ENCODE results near the gene ABCG4. TPM values are rescaled to one million over a fixed set of nuclear protein-coding genes. Genes with fewer than 3 reads are reported as not detected.
"Not testable (repeated sequence)": the region's sequence is repeated elsewhere in the genome, so short reads cannot be mapped to it uniquely, and the experiment has no call there.

Gene ABCG4
- total RNA-seq, 1 donor from 2014 or later, result 0.07 TPM

GRCh38 chr11:119152604-119153003 is 3.8 kb downstream of the ABCG4 start:
- H3K27me3 Mint-ChIP-seq, result peaks cover 56% of the 10 kb centered on the region
- H3K9me3 Mint-ChIP-seq, result no peaks in the 10 kb centered on the region
- H3K36me3 Mint-ChIP-seq (ENCODE audit: low read depth), result no peaks in the 10 kb centered on the region
- H3K4me1 Mint-ChIP-seq, result peaks cover 7% of the 10 kb centered on the region
- intact Hi-C loops (cut with micrococcal nuclease), result no loop called here
- H3K27ac Mint-ChIP-seq, result no peak overlapping the region
- DNase-seq, result no peak
- H3K4me3 Mint-ChIP-seq, result no peak overlapping the region

- Mint-ChIP-seq H3K27ac (no peak overlapping the region), H3K4me3 (no peak overlapping the region), H3K36me3 (ENCODE audit: low read depth) (no peaks in the 10 kb centered on the region), H3K27me3 (peaks cover 50% of the 10 kb centered on the region), H3K4me1 (peaks cover 3% of the 10 kb centered on the region), H3K9me3 (no peaks in the 10 kb centered on the region)
- intact Hi-C loops (cut with micrococcal nuclease), result no loop called here
- no peak for DNase-seq
These were observed 4.4 kb downstream of the ABCG4 start for GRCh38 chr11:119153049-119153818.

- H3K36me3 Mint-ChIP-seq (ENCODE audit: low read depth), result no peaks in the 10 kb centered on the region
- no peaks in the 10 kb centered on the region for H3K9me3 Mint-ChIP-seq
- H3K27ac Mint-ChIP-seq, result no peak overlapping the region
- intact Hi-C loops (cut with micrococcal nuclease), result no loop called here
- H3K4me3 Mint-ChIP-seq, result no peak overlapping the region
- H3K4me1 Mint-ChIP-seq, result peaks cover 3% of the 10 kb centered on the region
- no peak for DNase-seq
- peaks cover 44% of the 10 kb centered on the region for H3K27me3 Mint-ChIP-seq
These were observed 5.3 kb downstream of the ABCG4 start for GRCh38 chr11:119154178-119154577.

- H3K36me3 Mint-ChIP-seq (ENCODE audit: low read depth), result no peaks in the 10 kb centered on the region
- peaks cover 3% of the 10 kb centered on the region for H3K4me1 Mint-ChIP-seq
- intact Hi-C loops (cut with micrococcal nuclease), result no loop called here
- no peak overlapping the region for H3K4me3 Mint-ChIP-seq
- H3K27ac Mint-ChIP-seq, result no peak overlapping the region
- DNase-seq, result peak; percentile 67
- H3K27me3 Mint-ChIP-seq, result peaks cover 34% of the 10 kb centered on the region
- H3K9me3 Mint-ChIP-seq, result no peaks in the 10 kb centered on the region
These were observed 7.1 kb downstream of the ABCG4 start for GRCh38 chr11:119155733-119156492.

GRCh38 chr11:119156496-119156895 is 7.6 kb downstream of the ABCG4 start:
- Mint-ChIP-seq H3K27me3 (peaks cover 28% of the 10 kb centered on the region), H3K9me3 (no peaks in the 10 kb centered on the region), H3K4me3 (no peak overlapping the region), H3K36me3 (ENCODE audit: low read depth) (no peaks in the 10 kb centered on the region), H3K27ac (no peak overlapping the region), H3K4me1 (peaks cover 3% of the 10 kb centered on the region)
- intact Hi-C loops (cut with micrococcal nuclease), result no loop called here
- DNase-seq, result no peak

- Mint-ChIP-seq H3K4me3 (no peak overlapping the region), H3K27me3 (peaks cover 22% of the 10 kb centered on the region), H3K36me3 (ENCODE audit: low read depth) (no peaks in the 10 kb centered on the region), H3K9me3 (no peaks in the 10 kb centered on the region), H3K27ac (no peak overlapping the region), H3K4me1 (peaks cover 3% of the 10 kb centered on the region)
- intact Hi-C loops (cut with micrococcal nuclease), result no loop called here
- DNase-seq, result no peak
These were observed 8.2 kb downstream of the ABCG4 start for GRCh38 chr11:119157063-119157462.

GRCh38 chr11:119158467-119158866 is 9.6 kb downstream of the ABCG4 start:
- no peaks in the 10 kb centered on the region for H3K9me3 Mint-ChIP-seq
- no peaks in the 10 kb centered on the region for H3K36me3 Mint-ChIP-seq (ENCODE audit: low read depth)
- intact Hi-C loops (cut with micrococcal nuclease), result no loop called here
- peaks cover 11% of the 10 kb centered on the region for H3K27me3 Mint-ChIP-seq
- DNase-seq, result no peak
- H3K4me3 Mint-ChIP-seq, result no peak overlapping the region
- H3K4me1 Mint-ChIP-seq, result peaks cover 3% of the 10 kb centered on the region
- H3K27ac Mint-ChIP-seq, result no peak overlapping the region

- H3K36me3 Mint-ChIP-seq (ENCODE audit: low read depth), result no peaks in the 10 kb centered on the region
- intact Hi-C loops (cut with micrococcal nuclease), result no loop called here
These were observed 11.3 kb downstream of the ABCG4 start for GRCh38 chr11:119160151-119160550.

GRCh38 chr11:119161871-119162270 is 13.0 kb downstream of the ABCG4 start:
- H3K27me3 Mint-ChIP-seq, result peaks cover 2% of the 10 kb centered on the region
- no peak overlapping the region for H3K4me3 Mint-ChIP-seq
- H3K36me3 Mint-ChIP-seq (ENCODE audit: low read depth), result no peaks in the 10 kb centered on the region
- intact Hi-C loops (cut with micrococcal nuclease), result no loop called here
- DNase-seq, result no peak
- no peak overlapping the region for H3K27ac Mint-ChIP-seq
- H3K9me3 Mint-ChIP-seq, result no peaks in the 10 kb centered on the region
- H3K4me1 Mint-ChIP-seq, result no peaks in the 10 kb centered on the region

More at GRCh38 chr11:119160151-119160550, 11.3 kb downstream of the ABCG4 start:
- Mint-ChIP-seq H3K4me3 (no peak overlapping the region), H3K4me1 (peaks cover 3% of the 10 kb centered on the region), H3K27ac (no peak overlapping the region), H3K27me3 (peaks cover 7% of the 10 kb centered on the region), H3K9me3 (no peaks in the 10 kb centered on the region)
- DNase-seq, result no peak

- no peaks in the 10 kb centered on the region for H3K9me3 Mint-ChIP-seq
- H3K4me3 Mint-ChIP-seq, result no peak overlapping the region
- H3K4me1 Mint-ChIP-seq, result peaks cover 9% of the 10 kb centered on the region
- no peaks in the 10 kb centered on the region for H3K36me3 Mint-ChIP-seq (ENCODE audit: low read depth)
- DNase-seq, result no peak
- H3K27me3 Mint-ChIP-seq, result no peaks in the 10 kb centered on the region
- intact Hi-C loops (cut with micrococcal nuclease), result no loop called here
- H3K27ac Mint-ChIP-seq, result no peak overlapping the region
These were observed 17.7 kb downstream of the ABCG4 start for GRCh38 chr11:119166368-119167076.

GRCh38 chr11:119167077-119167458 is 18.2 kb downstream of the ABCG4 start:
- H3K36me3 Mint-ChIP-seq (ENCODE audit: low read depth); H3K27me3 Mint-ChIP-seq; H3K9me3 Mint-ChIP-seq; H3K27ac Mint-ChIP-seq; DNase-seq; H3K4me3 Mint-ChIP-seq; intact Hi-C loops (cut with micrococcal nuclease): not testable (repeated sequence)
- H3K4me1 Mint-ChIP-seq, result peaks cover 11% of the 10 kb centered on the region

GRCh38 chr11:119167933-119168332 is 19.1 kb downstream of the ABCG4 start:
- peak overlapping the region; percentile 94 for H3K4me3 Mint-ChIP-seq
- H3K4me1 Mint-ChIP-seq, result peaks cover 16% of the 10 kb centered on the region
- no peak for DNase-seq
- no peaks in the 10 kb centered on the region for H3K9me3 Mint-ChIP-seq
- H3K27me3 Mint-ChIP-seq, result no peaks in the 10 kb centered on the region
- H3K36me3 Mint-ChIP-seq (ENCODE audit: low read depth), result peaks cover 2% of the 10 kb centered on the region
- intact Hi-C loops (cut with micrococcal nuclease), result loop anchor here (1.0 to 2.0 kb wide), 5 partner anchors 21 to 155 kb away; partner anchors contain the start of gene HINFP
- peak overlapping the region; percentile 84 for H3K27ac Mint-ChIP-seq

- Mint-ChIP-seq H3K4me1 (peaks cover 16% of the 10 kb centered on the region), H3K36me3 (ENCODE audit: low read depth) (peaks cover 4% of the 10 kb centered on the region), H3K27ac (peak within 1 kb of the TSS; percentile 94), H3K27me3 (no peaks in the 10 kb centered on the region), H3K4me3 (peak within 1 kb of the TSS; percentile 94), H3K9me3 (no peaks in the 10 kb centered on the region)
- peak; percentile 95 for DNase-seq
- intact Hi-C loops (cut with micrococcal nuclease), result loop anchor here (1.0 to 2.0 kb wide), 5 partner anchors 22 to 154 kb away; partner anchors contain the start of gene HINFP
These were observed 19.8 kb downstream of the ABCG4 start, which contains the start of gene NLRX1 for GRCh38 chr11:119168471-119169281. Gene NLRX1 (plus strand): TSS chr11:119168725. CDS start chr11:119171404, 2,679 bp downstream.
